Erythroblast (primary cell): ENCODE data around the gene PDPN.

ENCODE experiments used
- DNase-seq, 2 experiments: peaks; one replicate each; lab custom pipeline; 2025; lab: John Stamatoyannopoulos, UW
- GATA1 ChIP-seq: IDR thresholded peaks from 2 replicates; pipeline ENCODE4 v1.6.1; 2011; ENCODE audit warnings: low read depth, mild to moderate bottlenecking, control low read depth, low read length, moderate library complexity
- POLR2A ChIP-seq: IDR thresholded peaks from 2 replicates; pipeline ENCODE4 v1.6.1; 2011; ENCODE audit warnings: mild to moderate bottlenecking, low read length

The PDPN gene

DNA sequence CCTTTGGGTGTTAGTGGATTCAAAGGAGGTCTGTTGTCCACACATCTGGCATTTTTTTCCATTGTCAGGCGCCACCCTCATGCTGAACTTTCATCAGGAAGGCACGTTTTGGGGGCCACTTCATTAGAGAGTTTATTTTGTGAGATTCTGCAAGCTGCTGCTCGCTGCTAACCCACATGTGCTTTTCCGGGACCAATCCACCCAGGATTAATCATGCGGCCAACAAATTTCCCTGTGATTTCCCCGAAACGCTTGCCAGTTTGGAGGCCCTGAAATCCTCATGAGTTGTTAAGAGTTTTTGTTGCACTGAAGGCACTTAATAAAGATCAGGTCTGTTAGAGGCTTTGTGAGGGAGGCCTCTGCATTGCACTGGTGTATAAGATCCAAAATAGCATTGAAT, 2.4 kb downstream of the PDPN start:
- TF ChIP-seq GATA1 (no peak), POLR2A (no peak)
- DNase-seq: no peak

DNA sequence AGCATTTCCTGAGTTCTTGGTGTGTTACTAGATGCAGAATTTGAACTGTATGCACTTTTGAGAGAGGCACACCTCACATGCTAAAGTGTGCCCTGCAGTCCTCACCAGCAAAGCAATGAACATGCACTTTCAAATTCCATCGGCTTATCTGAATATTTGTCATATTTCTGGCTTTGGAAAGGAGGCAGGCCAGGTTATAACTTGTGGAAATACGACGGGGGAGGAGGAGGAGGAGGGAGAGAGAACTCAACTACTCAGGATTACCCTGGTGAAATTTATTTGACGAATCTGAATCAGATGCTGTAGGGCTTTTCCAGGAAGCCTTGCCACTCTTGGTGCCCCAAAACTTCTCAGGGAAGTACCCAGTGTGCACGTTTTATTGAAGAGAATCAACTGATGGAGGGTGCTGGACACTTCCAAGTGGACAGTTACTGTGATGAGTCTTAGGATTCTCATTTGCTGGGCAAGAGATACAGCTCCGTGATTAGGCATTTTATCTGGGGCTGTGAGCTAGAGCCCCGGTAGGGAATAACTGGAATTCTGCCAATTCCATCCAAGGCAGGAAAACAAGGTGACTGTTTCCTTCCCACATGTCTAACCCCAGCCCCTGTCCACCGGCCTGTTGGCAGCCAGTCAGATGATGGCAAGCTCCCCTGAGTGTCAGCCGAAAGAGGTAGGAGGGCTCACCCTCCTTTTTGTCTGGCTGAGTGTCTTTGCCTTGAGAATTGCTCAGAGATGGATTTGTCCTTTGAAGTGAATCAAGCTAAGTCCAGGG, 3.8 kb downstream of the PDPN start:
- no peak for DNase-seq
- TF ChIP-seq GATA1 (no peak), POLR2A (no peak)

DNA sequence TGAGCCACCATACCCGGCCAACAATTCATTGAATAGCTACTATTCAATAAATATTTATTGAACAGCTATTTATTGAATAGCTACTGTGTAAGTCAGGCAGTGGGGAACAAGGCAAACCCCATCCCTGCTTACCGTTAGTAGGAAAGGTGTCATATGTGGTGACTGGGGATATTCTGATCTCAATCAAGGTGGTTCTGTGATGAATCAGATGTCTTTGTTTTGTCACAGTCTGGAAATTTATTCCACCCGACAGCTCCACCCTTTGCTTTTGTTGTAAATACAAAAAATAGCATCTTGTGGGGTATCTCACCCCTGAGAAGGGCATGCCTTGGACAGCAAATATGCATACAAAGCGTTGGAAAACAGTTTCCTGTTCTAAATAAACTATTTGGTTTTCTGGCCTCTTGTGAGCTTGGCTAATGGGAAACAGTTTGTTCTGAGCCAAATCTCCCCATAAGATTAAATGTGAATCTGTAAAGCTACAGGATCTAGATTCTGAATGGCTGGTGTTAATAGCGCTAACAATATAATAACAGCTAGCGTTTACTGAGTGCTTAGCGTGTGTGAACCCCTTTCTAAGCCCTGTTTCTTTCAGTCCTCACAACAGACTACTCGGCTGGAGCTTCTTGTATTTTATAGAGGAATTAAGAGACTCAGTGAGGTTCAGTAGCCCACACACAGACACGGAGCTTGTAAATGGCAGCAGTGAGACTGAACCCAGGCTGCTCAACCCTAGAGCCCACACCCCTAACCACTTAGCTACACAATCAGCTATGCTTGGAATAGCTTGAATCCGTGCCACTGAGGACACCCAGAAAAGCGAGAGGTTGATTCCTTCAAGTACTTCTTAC, 5.5 kb downstream of the PDPN start:
- TF ChIP-seq GATA1 (no peak), POLR2A (no peak)
- no peak for DNase-seq

DNA sequence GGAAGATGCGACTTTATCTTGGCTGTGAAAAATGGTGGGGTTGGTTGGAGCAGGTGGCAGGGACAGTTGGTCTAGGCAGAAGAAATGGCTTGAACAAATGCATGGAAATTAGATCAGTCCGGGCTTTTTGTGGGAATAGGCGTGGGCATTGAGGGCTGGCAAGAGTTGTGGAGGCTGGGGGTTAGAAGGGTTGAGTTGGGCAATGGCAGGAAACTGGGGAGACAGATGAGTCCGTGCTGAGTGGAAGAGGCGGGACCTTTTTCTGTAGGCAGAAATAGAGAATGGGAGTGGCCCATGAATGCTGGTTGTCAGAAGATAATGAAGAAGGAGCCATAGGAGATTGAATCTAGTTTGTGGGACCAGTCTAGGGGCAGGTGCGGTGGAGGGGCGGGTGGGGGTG, 6.9 kb downstream of the PDPN start:
- DNase-seq: no peak
- no peak for TF ChIP-seq GATA1
- no peak for TF ChIP-seq POLR2A

DNA sequence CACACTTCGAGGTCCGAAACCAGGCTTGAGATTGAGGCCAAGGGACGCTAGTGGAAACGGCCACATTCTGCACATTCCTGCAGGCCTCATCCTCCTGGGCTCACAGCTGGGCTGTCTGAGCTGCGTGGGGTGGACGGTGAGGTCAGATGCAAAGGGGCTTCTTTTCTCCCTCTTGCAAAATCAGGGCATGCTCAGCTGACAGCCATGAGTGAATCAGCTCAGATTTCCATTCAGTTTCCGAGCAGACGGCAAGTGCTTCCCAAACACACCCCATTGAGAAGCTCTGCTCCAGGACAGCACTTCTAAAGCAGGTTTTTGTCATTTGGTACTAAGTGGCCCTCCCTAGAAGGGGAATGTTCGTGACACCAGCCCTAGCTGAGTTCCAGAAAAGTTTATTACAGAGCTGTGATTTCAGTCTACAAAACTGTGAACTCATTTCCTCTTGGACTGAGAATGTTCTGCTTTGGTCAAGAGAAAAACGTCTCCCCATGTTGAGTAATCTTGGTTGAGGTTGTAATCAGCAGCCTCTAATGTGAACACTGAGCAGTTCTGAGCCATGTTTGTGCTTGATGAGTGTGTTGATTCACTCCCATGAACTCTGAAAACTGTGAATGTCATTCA, 10.0 kb downstream of the PDPN start:
- no peak for TF ChIP-seq GATA1
- no peak for TF ChIP-seq POLR2A
- DNase-seq: no peak

DNA sequence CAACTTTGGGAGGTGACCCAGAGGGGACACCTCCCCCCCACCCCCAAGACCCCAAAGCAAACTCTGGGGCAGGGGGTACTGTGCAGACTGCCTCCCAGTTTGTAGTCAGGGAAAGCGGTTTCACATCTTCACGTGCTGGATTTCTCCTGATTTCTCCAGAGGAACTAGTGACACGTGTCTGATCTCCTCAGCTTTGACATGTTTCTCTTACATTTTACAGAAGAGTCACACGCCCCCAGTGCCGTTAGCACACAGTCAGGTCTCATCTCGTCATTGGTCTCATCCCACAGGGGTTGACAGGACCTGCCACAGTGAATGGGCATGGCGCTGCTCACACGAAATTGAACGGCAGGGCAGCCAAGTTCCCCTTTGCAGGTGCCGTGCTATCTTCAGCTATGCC, 11.8 kb downstream of the PDPN start:
- no peak for TF ChIP-seq POLR2A
- TF ChIP-seq GATA1: no peak
- no peak for DNase-seq

DNA sequence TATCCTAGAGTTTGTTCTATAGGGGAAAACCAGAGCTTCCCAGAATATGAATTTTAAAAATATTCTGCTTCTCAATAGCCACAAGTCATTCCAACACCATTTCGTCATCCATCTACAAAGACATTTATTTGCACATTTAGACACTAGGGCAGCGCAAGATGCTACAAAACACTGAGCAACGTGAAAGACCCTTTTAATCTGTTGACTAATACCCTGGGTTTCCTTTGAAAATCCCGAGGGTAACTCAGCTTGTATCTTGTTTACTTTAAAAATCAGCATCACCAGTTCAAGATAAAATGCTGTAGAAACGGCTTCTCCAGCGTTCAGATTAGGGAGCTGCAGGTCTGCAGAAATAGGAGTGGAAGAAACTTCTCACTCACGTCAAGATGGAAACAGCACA, 13.5 kb downstream of the PDPN start:
- no peak for DNase-seq
- TF ChIP-seq POLR2A: no peak
- TF ChIP-seq GATA1: no peak

DNA sequence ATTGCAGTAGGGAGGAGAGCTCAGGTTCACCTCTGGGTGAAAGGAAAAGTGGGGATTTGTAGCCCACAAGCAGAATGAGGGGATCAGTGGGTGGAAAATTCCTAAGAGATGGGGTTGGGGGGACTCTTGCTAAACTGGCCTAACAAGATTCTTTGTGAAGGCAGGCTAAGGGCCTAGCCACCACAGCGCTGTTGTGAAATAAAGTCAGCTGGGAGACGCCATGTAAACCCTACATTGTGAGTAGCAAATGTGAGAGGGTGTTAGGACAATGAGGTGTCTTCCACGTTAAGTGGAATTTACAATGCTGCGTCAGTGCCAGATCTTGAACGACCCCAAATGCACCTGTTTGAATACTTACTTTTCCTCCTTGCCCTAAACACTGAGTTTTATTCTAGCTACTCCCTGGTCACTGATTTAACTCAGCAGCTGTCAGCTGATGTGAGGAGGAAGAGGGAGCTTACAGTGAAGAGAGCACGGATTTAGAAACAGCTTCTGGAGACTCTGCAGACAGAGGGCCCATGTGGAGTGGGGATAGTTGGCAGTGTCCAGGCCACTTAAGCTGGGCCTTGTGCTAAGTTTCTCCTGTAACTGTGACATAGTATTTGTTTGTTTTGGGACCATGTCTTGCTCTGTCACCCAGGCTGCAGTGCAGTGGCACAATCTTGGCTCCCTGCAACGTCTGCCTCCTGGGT, 17.3 kb downstream of the PDPN start:
- TF ChIP-seq GATA1 (no peak), POLR2A (no peak)
- DNase-seq: no peak

DNA sequence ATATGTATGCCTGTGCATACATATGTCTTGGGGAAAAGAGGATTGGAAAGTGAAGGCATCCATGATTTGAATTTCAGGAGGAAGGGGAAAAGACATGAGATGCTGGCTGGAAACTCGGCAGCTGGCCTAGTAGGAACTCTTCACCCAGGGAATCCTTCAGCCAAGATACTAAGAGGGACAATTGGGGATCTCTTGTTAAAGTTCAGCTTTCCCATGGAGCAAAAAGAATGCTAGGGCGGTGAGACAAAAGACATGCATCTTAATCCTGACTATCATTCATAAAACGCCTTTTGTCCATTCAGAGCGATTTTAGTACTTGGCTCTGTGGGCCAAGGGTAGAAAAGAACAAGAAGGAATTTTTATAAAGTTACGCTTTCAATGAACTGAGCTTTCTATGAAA, 20.5 kb downstream of the PDPN start:
- no peak for DNase-seq
- TF ChIP-seq POLR2A (no peak), GATA1 (no peak)

DNA sequence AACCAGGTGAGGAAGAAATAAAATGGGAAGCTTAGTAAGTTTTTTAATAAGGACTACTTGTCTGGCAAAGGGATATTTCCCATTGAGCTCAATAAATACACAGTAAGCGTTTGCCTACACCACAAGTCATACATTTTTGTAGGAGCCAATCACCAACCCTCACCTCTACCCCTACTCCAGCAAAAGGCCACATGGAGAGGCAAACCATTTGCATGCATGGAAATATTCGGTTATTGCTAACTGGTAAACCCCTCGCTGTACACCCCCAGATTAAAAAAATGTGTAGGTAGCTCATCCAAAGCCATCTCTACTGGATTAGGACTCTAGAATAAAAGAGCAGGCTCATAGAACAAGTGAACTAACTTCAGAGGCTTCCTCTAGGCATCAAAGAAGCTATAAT, 21.1 kb downstream of the PDPN start:
- TF ChIP-seq GATA1 (no peak), POLR2A (no peak)
- no peak for DNase-seq

DNA sequence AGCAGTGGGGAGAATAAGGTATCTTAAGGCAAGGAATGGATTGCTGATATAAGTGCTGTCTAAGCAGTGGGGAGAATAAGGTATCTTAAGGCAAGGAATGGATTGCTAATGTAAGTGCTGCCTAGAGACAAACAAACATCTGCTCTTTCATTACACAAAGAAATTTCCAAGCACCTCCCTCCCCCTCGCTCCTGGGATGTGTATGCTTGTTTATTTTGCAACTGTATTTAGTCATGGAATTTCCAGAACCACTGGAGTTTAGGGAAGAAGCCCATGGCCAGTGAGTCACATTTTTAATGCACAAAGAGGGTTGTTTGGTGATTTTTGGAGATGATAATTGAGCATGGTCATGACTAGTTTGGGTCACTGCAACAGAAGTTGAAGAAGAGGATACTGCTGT, 21.5 kb downstream of the PDPN start:
- no peak for TF ChIP-seq GATA1
- no peak for TF ChIP-seq POLR2A
- DNase-seq: no peak

DNA sequence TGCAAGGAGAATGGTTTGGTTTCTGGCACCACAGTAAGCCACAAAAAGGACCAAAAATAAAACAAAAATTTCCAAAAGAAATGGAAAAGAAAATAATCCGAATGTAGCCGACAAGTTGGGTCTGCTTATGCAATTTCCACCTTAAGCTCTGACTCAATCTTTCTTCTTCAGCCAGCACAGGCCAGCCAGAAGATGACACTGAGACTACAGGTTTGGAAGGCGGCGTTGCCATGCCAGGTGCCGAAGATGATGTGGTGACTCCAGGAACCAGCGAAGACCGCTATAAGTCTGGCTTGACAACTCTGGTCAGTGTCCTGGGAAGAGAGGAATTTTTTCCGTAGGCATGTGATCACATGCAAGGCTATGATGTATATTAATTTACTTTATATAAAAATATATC, 23.4 kb downstream of the PDPN start:
- no peak for TF ChIP-seq POLR2A
- TF ChIP-seq GATA1: no peak
- DNase-seq: no peak

DNA sequence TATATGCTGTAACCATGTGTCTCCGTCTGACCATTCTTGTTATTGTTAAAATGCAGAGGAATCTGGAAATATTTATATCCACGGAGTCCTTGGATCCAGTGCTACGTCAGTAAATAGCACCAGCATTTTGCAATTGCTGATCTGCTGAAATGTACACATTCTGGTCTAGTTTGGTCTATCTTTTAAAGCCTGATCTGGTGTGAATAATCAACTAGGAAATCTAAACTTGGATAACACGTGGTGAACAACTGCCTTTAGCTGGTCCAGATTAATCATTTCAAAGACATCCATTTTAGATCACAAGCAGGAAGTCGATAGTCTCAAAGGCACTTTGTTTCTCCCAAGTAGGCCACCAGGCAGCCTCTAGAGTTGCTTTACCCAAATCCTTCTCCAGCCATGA, 32.6 kb downstream of the PDPN start:
- no peak for DNase-seq
- TF ChIP-seq POLR2A (no peak), GATA1 (no peak)

DNA sequence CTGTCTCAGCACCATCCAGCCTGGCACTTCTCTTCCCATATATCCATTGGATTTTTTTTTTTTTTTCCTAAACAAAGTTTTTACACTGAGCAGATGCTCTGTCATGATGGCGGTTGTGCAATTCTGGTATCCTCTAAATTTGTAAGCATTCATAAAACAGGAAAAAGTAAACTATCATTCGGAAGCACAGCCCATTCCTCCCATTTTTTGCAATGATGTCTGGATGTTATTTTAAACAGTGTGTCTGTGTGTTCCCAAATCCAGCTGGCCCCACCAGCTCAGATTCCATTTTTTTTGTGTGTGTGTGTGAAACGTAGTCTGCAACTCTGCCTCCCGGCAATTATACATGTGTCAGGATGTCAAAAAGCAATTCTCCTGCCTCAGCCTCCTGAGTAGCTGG, 33.5 kb downstream of the PDPN start:
- TF ChIP-seq GATA1 (no peak), POLR2A (no peak)

More for the DNA sequence above, 33.5 kb downstream of the PDPN start:
- no peak for DNase-seq
